Neural progenitor cell (in vitro differentiated cells): ENCODE measurements around the gene CSF3R. TPM values are rescaled to one million over a fixed set of nuclear protein-coding genes. Genes with fewer than 3 reads are reported as not detected.

ENCODE experiments used
- DNase-seq: peaks from one replicate; pipeline ENCODE4 v3.0.0-alpha.2; 2016; ENCODE audit warnings: low spot score
- H2AFZ ChIP-seq: fragments of 200-600 bp; sonication (generic); replicated peaks from 2 replicates; pipeline ENCODE4 v1.6.1; 2016; ENCODE audit warnings: antibody characterized with exemption
- H3F3A ChIP-seq: fragments of 200-600 bp; sonication (generic); 2 replicates; pipeline ENCODE4 v1.6.1; 2016; ENCODE audit warnings: antibody characterized with exemption, low read depth
- H3K27ac ChIP-seq: fragments of 200-600 bp; sonication (generic); 2 replicates; pipeline ENCODE4 v1.5.1; 2016; ENCODE audit warnings: mild to moderate bottlenecking
- H3K27me3 ChIP-seq: fragments of 200-600 bp; sonication (generic); 2 replicates; pipeline ENCODE4 v1.6.1; 2016; ENCODE audit warnings: mild to moderate bottlenecking, moderate library complexity
- H3K36me3 ChIP-seq: fragments of 200-600 bp; sonication (generic); 2 replicates; pipeline ENCODE4 v1.5.1; 2016
- H3K4me1 ChIP-seq: fragments of 200-600 bp; sonication (generic); 2 replicates; pipeline ENCODE4 v1.6.1; 2016; ENCODE audit warnings: mixed run types
- H3K4me2 ChIP-seq: fragments of 200-600 bp; sonication (generic); 2 replicates; pipeline ENCODE4 v1.6.1; 2016
- H3K4me3 ChIP-seq: fragments of 200-600 bp; sonication (generic); 2 replicates; pipeline ENCODE4 v1.5.1; 2016
- H3K79me2 ChIP-seq: fragments of 200-600 bp; sonication (generic); 2 replicates; pipeline ENCODE4 v1.6.1; 2016; ENCODE audit warnings: low read depth
- H3K9ac ChIP-seq: fragments of 200-600 bp; sonication (generic); 2 replicates; pipeline ENCODE4 v1.6.1; 2016
- H3K9me3 ChIP-seq: fragments of 200-600 bp; sonication (generic); 2 replicates; pipeline ENCODE4 v1.5.1; 2016; ENCODE audit warnings: low read depth
- H4K20me1 ChIP-seq: fragments of 200-600 bp; sonication (generic); 2 replicates; pipeline ENCODE4 v1.6.1; 2016; ENCODE audit warnings: low read depth
- H3K27ac Mint-ChIP-seq: 3 replicates; pipeline ENCODE4 v1.8.0; 2021; ENCODE audit warnings: mixed read lengths
- H3K27me3 Mint-ChIP-seq: 2 replicates; pipeline ENCODE4 v1.8.0; 2022; ENCODE audit warnings: low read depth, mild to moderate bottlenecking, inconsistent platforms, moderate library complexity, mixed read lengths; ENCODE audit not compliant: insufficient read depth
- H3K36me3 Mint-ChIP-seq: 3 replicates; pipeline ENCODE4 v1.8.0; 2021; ENCODE audit warnings: mixed read lengths
- H3K4me1 Mint-ChIP-seq: 3 replicates; pipeline ENCODE4 v1.8.0; 2021; ENCODE audit warnings: mixed read lengths
- H3K4me3 Mint-ChIP-seq: 3 replicates; pipeline ENCODE4 v1.8.0; 2021; ENCODE audit warnings: mild to moderate bottlenecking, moderate library complexity, mixed read lengths
- H3K9me3 Mint-ChIP-seq: 3 replicates; pipeline ENCODE4 v1.8.0; 2020; ENCODE audit warnings: mixed read lengths
- EZH2 ChIP-seq: fragments of 200-600 bp; sonication (generic); IDR thresholded peaks from 2 replicates; pipeline ENCODE4 v1.6.1; 2017; ENCODE audit warnings: antibody characterized with exemption, mild to moderate bottlenecking, moderate library complexity
- EZH2phosphoT487 ChIP-seq: fragments of 200-600 bp; sonication (generic); IDR thresholded peaks from 2 replicates; pipeline ENCODE4 v1.6.1; 2017; ENCODE audit warnings: antibody characterized with exemption
- total RNA-seq: library from RNA; depleted of rRNA; stranded (reverse); fragments of >200 nt; gene quantifications from 2 replicates; pipeline ENCODE4 v1.2.3, GENCODE V29; 2015; ENCODE audit warnings: low replicate concordance
- TF ChIP-seq, protein P1 (sequence below): fragments of 200-600 bp; sonication (generic); IDR thresholded peaks from 2 replicates; pipeline ENCODE4 v1.5.1; 2017; ENCODE audit warnings: antibody characterized with exemption, mild to moderate bottlenecking

CSF3R gene
- total RNA-seq, 1 donor from 2014 or later = not detected

- no peak for DNase-seq
- Histone ChIP-seq H3K9ac (no peak overlapping the region), H3K27me3 (no peaks in the 10 kb centered on the region), H3F3A (no peaks in the 10 kb centered on the region), H3K4me3 (no peak overlapping the region), H3K79me2 (no peaks in the 10 kb centered on the region), H3K36me3 (no peaks in the 10 kb centered on the region), H3K4me2 (no peak overlapping the region), H4K20me1 (no peaks in the 10 kb centered on the region), H3K27ac (no peak overlapping the region), H3K9me3 (no peaks in the 10 kb centered on the region), H3K4me1 (peaks cover 10% of the 10 kb centered on the region), H2AFZ (no peak overlapping the region)
- Mint-ChIP-seq H3K4me1 (peaks cover 12% of the 10 kb centered on the region), H3K4me3 (no peak overlapping the region), H3K36me3 (no peaks in the 10 kb centered on the region), H3K27ac (no peak overlapping the region), H3K9me3 (no peaks in the 10 kb centered on the region), H3K27me3 (peaks cover 10% of the 10 kb centered on the region)
- TF ChIP-seq, protein P1, sequence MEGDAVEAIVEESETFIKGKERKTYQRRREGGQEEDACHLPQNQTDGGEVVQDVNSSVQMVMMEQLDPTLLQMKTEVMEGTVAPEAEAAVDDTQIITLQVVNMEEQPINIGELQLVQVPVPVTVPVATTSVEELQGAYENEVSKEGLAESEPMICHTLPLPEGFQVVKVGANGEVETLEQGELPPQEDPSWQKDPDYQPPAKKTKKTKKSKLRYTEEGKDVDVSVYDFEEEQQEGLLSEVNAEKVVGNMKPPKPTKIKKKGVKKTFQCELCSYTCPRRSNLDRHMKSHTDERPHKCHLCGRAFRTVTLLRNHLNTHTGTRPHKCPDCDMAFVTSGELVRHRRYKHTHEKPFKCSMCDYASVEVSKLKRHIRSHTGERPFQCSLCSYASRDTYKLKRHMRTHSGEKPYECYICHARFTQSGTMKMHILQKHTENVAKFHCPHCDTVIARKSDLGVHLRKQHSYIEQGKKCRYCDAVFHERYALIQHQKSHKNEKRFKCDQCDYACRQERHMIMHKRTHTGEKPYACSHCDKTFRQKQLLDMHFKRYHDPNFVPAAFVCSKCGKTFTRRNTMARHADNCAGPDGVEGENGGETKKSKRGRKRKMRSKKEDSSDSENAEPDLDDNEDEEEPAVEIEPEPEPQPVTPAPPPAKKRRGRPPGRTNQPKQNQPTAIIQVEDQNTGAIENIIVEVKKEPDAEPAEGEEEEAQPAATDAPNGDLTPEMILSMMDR = no peak
- TF ChIP-seq EZH2 = no peak
- no peak for TF ChIP-seq EZH2phosphoT487
Observed at GRCh38 chr1:36510418-36510817, 27.7 kb upstream of the CSF3R start.

DNA sequence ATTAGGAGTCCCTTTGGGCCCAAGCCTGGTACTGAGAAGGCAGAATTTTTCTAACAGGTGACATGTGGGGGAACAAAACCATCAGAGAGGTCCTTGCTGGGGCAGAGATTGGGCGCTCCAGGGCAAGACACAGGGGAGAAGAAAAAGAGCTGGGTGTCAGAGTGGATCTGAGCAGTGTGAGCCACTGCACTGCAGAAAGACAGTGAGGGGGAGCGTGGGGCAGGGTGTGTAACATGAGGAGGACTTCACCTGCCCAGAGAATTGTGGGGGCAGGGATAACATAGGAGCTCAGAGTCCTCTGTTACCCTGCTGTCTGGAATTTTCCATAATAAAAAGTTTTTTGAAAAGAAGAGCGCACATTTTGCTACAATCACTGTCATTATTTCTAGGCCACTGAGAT, 25.5 kb upstream of the CSF3R start:
- Histone ChIP-seq H2AFZ (no peak overlapping the region), H3K9me3 (no peaks in the 10 kb centered on the region), H3K36me3 (no peaks in the 10 kb centered on the region), H3K4me2 (no peak overlapping the region), H3F3A (no peaks in the 10 kb centered on the region), H3K27me3 (peaks cover 10% of the 10 kb centered on the region), H3K9ac (no peak overlapping the region), H3K27ac (no peak overlapping the region), H3K4me1 (peaks cover 4% of the 10 kb centered on the region), H3K4me3 (no peak overlapping the region), H4K20me1 (no peaks in the 10 kb centered on the region), H3K79me2 (no peaks in the 10 kb centered on the region)
- peaks cover 10% of the 10 kb centered on the region for H3K27me3 Mint-ChIP-seq
- no peak for DNase-seq
- TF ChIP-seq, protein P1 = no peak
- TF ChIP-seq EZH2 (no peak), EZH2phosphoT487 (no peak)
- H3K9me3 Mint-ChIP-seq = no peaks in the 10 kb centered on the region
- H3K27ac Mint-ChIP-seq = no peak overlapping the region
- no peaks in the 10 kb centered on the region for H3K36me3 Mint-ChIP-seq
- H3K4me3 Mint-ChIP-seq = no peak overlapping the region
- peaks cover 6% of the 10 kb centered on the region for H3K4me1 Mint-ChIP-seq

DNA sequence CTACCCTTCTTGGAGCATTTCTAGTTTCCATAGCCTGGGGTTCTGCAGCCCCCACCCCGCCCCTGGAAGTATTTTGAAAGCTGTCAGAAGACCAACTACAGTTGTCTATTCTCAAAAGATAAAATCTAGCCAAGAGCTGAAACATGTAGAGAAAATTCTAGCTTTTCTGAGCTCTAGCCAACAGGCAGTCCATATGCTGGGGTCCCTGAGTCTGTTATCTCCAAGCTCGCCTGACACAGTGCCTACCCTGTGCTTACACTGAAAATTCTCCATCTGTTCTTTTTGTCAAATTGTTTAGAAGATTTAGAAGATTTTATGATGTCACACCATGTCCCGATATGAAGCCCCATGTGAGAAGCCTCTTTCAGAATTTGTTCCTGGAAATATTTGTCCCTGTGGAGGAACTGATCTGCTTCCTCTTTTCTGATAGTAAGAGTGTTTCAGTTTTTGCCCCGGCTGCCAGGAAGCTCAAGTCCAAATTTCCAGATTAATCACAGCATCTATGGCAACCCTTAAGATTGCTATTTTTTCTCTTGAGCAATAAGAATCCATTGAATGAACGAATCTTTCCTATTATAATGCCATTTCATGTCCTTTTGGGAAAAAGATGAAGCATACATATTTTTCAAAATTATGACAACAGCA, 23.7 kb upstream of the CSF3R start:
- Histone ChIP-seq H3K36me3 (no peaks in the 10 kb centered on the region), H2AFZ (no peak overlapping the region), H3K4me3 (no peak overlapping the region), H3K4me1 (peaks cover 4% of the 10 kb centered on the region), H3K27me3 (peaks cover 16% of the 10 kb centered on the region), H3K4me2 (peak overlapping the region; percentile 32), H3K9ac (no peak overlapping the region), H3K27ac (no peak overlapping the region), H3K79me2 (no peaks in the 10 kb centered on the region), H3K9me3 (no peaks in the 10 kb centered on the region), H3F3A (no peaks in the 10 kb centered on the region), H4K20me1 (no peaks in the 10 kb centered on the region)
- no peak for DNase-seq
- no peaks in the 10 kb centered on the region for H3K36me3 Mint-ChIP-seq
- H3K4me3 Mint-ChIP-seq = no peak overlapping the region
- TF ChIP-seq EZH2 = no peak
- TF ChIP-seq EZH2phosphoT487 = no peak
- TF ChIP-seq, protein P1 = no peak
- H3K27me3 Mint-ChIP-seq = peaks cover 10% of the 10 kb centered on the region
- no peak overlapping the region for H3K27ac Mint-ChIP-seq
- H3K9me3 Mint-ChIP-seq = no peaks in the 10 kb centered on the region
- peaks cover 6% of the 10 kb centered on the region for H3K4me1 Mint-ChIP-seq
